Activated CD8-positive, alpha-beta memory T cell treated with anti-CD3 and anti-CD28 coated beads, Interleukin-2, amount 10 ng/mL, durations not matched to agents 7 days and 5 days (primary cell): ENCODE data around the gene SERTAD1. TPM values are rescaled to one million over a fixed set of nuclear protein-coding genes. Genes with fewer than 3 reads are reported as not detected.

Experiments
- ATAC-seq: fragments of 150-1000 bp; cut with Tn5 transposase; one replicate; pipeline ENCODE4 v1.10.0; 2021; ENCODE audit warnings: moderate library complexity
- CTCF ChIA-PET: fragments of 350-600 bp; sonication (Branson Sonifier 250); formaldehyde crosslinking; loops from one replicate; lab custom pipeline; 2021; ENCODE audit warnings: antibody characterized with exemption; lab: Charles Lee
- DNase-seq: peaks from one replicate; pipeline ENCODE4 v3.0.0-alpha.2; 2020
- H3K27ac Mint-ChIP-seq: one replicate; pipeline ENCODE4 v1.8.0; 2021; ENCODE audit warnings: mild to moderate bottlenecking, mixed read lengths
- H3K27me3 Mint-ChIP-seq: one replicate; pipeline ENCODE4 v1.8.0; 2021; ENCODE audit warnings: mixed read lengths
- H3K36me3 Mint-ChIP-seq: one replicate; pipeline ENCODE4 v1.8.0; 2021; ENCODE audit warnings: mild to moderate bottlenecking, mixed read lengths
- H3K4me1 Mint-ChIP-seq: one replicate; pipeline ENCODE4 v1.8.0; 2021; ENCODE audit warnings: mixed read lengths
- H3K4me3 Mint-ChIP-seq: one replicate; pipeline ENCODE4 v1.8.0; 2021; ENCODE audit warnings: mild to moderate bottlenecking, moderate library complexity, mixed read lengths
- H3K9me3 Mint-ChIP-seq: one replicate; pipeline ENCODE4 v1.8.0; 2022; ENCODE audit warnings: low read depth, mixed read lengths
- total RNA-seq, 2 experiments: library from RNA; stranded (reverse); gene quantifications; one replicate each; pipeline ENCODE4 v1.2.3, GENCODE V29; 2021

The SERTAD1 gene
- total RNA-seq, 2 experiments from 2014 or later, result 9.4 to 9.6 TPM

DNA sequence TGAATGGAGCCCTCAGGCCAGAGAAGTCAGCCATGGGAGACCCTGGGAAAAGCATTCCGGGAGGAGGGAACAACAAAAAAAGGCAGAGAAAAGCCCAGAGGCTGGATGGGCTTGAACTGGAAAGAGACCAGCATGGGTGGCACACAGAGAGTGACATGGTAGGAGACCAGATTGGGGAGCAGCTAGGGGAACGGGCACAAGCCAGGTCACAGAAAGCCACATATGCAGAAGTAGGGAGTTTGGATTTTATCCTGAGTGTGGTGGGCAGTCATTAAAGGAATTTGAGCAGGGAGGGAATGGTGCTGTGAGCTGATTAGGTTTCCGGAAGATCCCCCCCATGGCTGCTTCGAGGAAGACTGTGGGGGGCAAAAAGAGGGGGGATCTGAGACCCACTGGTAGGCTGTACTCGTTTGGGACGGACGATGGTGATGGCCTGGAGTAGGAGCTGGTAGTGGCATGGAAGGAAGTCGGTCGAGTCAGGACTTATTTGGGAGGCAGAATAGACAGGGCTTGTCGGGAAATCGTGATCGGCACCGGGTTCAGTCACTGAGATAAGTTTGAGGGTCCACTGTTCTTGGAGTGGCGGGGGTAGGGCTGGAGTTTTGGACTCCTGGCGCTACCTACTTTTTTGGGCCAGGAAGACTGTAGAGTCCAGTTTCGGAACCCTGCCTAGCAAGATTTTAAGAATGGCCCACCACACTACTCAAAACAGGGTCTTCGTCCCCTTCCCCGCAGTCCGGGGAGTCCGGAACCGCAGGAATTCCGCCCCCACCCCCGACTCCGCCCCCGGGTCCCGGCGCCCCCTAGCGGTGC lies 949 bp downstream of the SERTAD1 start:
- H3K9me3 Mint-ChIP-seq, result no peaks in the 10 kb centered on the region
- peaks cover 22% of the 10 kb centered on the region for H3K4me1 Mint-ChIP-seq
- peak overlapping the region; percentile 94 for H3K4me3 Mint-ChIP-seq
- H3K27me3 Mint-ChIP-seq, result no peaks in the 10 kb centered on the region
- CTCF ChIA-PET, result interaction anchor here (0.6 to 5.8 kb wide), 9 partner anchors 8 to 391 kb away, joined by 3 to 57 read pairs (median 3); partner anchors contain the start of genes BLVRB, PRX and SERTAD3
- DNase-seq (peak; percentile 55), ATAC-seq (no peak)
- peak overlapping the region; percentile 96 for H3K27ac Mint-ChIP-seq
- H3K36me3 Mint-ChIP-seq, result peaks cover 11% of the 10 kb centered on the region

- H3K36me3 Mint-ChIP-seq, result peaks cover 11% of the 10 kb centered on the region
- H3K27me3 Mint-ChIP-seq, result no peaks in the 10 kb centered on the region
- peak overlapping the region; percentile 70 for H3K27ac Mint-ChIP-seq
- no peaks in the 10 kb centered on the region for H3K9me3 Mint-ChIP-seq
- ATAC-seq (no peak), DNase-seq (no peak)
- CTCF ChIA-PET, result interaction anchor here (1.0 to 5.8 kb wide), 6 partner anchors 11 to 40 kb away, joined by 3 to 57 read pairs (median 3); partner anchors contain the start of genes BLVRB, PRX and SERTAD3
- H3K4me3 Mint-ChIP-seq, result peak overlapping the region; percentile 94
- H3K4me1 Mint-ChIP-seq, result peaks cover 25% of the 10 kb centered on the region
Measured at GRCh38 chr19:40423938-40424337, 1.9 kb downstream of the SERTAD1 start.

GRCh38 chr19:40422748-40423566 lies 2.8 kb downstream of the SERTAD1 start:
- ATAC-seq (no peak), DNase-seq (no peak)
- Mint-ChIP-seq H3K9me3 (no peaks in the 10 kb centered on the region), H3K27me3 (no peaks in the 10 kb centered on the region), H3K4me1 (peaks cover 27% of the 10 kb centered on the region), H3K4me3 (no peak overlapping the region), H3K36me3 (peaks cover 11% of the 10 kb centered on the region), H3K27ac (no peak overlapping the region)
- CTCF ChIA-PET, result interaction anchor here (1.0 to 5.8 kb wide), 3 partner anchors 14 to 41 kb away, joined by 3 to 57 read pairs (median 13); partner anchors contain the start of genes BLVRB and SERTAD3

- Mint-ChIP-seq H3K9me3 (no peaks in the 10 kb centered on the region), H3K27me3 (no peaks in the 10 kb centered on the region), H3K4me3 (peak overlapping the region; percentile 76), H3K36me3 (peaks cover 11% of the 10 kb centered on the region), H3K4me1 (peaks cover 35% of the 10 kb centered on the region), H3K27ac (peak overlapping the region; percentile 92)
- DNase-seq (no peak), ATAC-seq (no peak)
- CTCF ChIA-PET, result interaction anchor here (1.2 to 5.8 kb wide), 6 partner anchors 10 to 140 kb away, joined by 3 to 57 read pairs (median 10); partner anchors contain the start of genes BLVRB and SERTAD3
Measured at GRCh38 chr19:40421993-40422747, 3.6 kb downstream of the SERTAD1 start.

- H3K9me3 Mint-ChIP-seq, result no peaks in the 10 kb centered on the region
- H3K36me3 Mint-ChIP-seq, result peaks cover 11% of the 10 kb centered on the region
- H3K27me3 Mint-ChIP-seq, result no peaks in the 10 kb centered on the region
- ATAC-seq, result peak; percentile 53
- peak overlapping the region; percentile 76 for H3K4me3 Mint-ChIP-seq
- CTCF ChIA-PET, result interaction anchor here (0.6 to 5.8 kb wide), 32 partner anchors 8 to 334 kb away, joined by 3 to 57 read pairs (median 6); partner anchors contain the start of genes AKT2, BLVRB, C19orf47 and LTBP4
- H3K27ac Mint-ChIP-seq, result peak overlapping the region; percentile 92
- DNase-seq, result peak; percentile 79
- peaks cover 41% of the 10 kb centered on the region for H3K4me1 Mint-ChIP-seq
Measured at GRCh38 chr19:40420766-40421765, 4.7 kb downstream of the SERTAD1 start.

DNA sequence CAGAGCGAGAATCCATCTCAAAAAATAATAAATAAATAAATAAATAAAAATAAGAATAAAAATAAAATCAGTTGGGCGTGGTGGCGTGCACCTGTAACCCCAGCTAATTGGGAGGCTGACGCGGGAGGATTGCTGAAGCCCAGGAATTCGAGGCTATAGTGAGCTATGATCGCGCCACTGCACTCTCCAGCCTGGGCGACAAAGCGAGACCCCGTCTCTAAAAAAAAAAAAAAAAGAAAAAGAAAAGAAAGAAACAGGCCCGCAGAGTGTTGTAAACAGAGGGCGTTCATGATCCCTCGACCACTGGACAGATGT lies 5.4 kb downstream of the SERTAD1 start:
- DNase-seq (no peak), ATAC-seq (no peak)
- CTCF ChIA-PET, result interaction anchor here (0.6 to 5.8 kb wide), 31 partner anchors 8 to 334 kb away, joined by 3 to 57 read pairs (median 6); partner anchors contain the start of genes AKT2, BLVRB, C19orf47 and LTBP4
- peaks cover 11% of the 10 kb centered on the region for H3K36me3 Mint-ChIP-seq
- peaks cover 45% of the 10 kb centered on the region for H3K4me1 Mint-ChIP-seq
- peak overlapping the region; percentile 92 for H3K27ac Mint-ChIP-seq
- peak overlapping the region; percentile 76 for H3K4me3 Mint-ChIP-seq
- H3K9me3 Mint-ChIP-seq, result no peaks in the 10 kb centered on the region
- no peaks in the 10 kb centered on the region for H3K27me3 Mint-ChIP-seq

DNA sequence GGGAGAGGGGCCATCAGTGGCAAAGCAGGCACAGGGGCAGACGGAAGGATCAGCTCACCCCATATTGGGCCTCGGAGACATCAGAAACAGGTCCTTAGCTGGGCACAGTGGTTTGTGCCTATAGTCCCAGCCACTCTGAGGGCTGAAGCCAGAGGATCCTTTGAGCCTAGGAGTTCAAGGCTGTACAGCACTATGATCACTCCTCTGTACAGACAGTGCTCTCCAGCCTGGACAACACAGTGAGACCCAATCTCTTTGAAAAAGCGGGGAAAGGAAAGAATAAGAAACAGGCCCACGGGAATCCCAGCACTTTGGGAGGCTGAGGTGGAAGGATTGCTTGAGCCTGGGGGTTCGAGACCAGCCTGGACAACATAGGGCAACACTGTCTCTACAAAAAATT lies 6.0 kb downstream of the SERTAD1 start:
- CTCF ChIA-PET, result interaction anchor here (1.0 to 5.8 kb wide), 20 partner anchors 9 to 215 kb away, joined by 3 to 57 read pairs (median 7); partner anchors contain the start of genes AKT2, BLVRB, C19orf47 and LTBP4
- peaks cover 45% of the 10 kb centered on the region for H3K4me1 Mint-ChIP-seq
- no peak for ATAC-seq
- peak overlapping the region; percentile 31 for H3K27ac Mint-ChIP-seq
- no peaks in the 10 kb centered on the region for H3K9me3 Mint-ChIP-seq
- no peaks in the 10 kb centered on the region for H3K27me3 Mint-ChIP-seq
- no peak for DNase-seq
- peak overlapping the region; percentile 17 for H3K4me3 Mint-ChIP-seq
- H3K36me3 Mint-ChIP-seq, result peaks cover 9% of the 10 kb centered on the region

DNA sequence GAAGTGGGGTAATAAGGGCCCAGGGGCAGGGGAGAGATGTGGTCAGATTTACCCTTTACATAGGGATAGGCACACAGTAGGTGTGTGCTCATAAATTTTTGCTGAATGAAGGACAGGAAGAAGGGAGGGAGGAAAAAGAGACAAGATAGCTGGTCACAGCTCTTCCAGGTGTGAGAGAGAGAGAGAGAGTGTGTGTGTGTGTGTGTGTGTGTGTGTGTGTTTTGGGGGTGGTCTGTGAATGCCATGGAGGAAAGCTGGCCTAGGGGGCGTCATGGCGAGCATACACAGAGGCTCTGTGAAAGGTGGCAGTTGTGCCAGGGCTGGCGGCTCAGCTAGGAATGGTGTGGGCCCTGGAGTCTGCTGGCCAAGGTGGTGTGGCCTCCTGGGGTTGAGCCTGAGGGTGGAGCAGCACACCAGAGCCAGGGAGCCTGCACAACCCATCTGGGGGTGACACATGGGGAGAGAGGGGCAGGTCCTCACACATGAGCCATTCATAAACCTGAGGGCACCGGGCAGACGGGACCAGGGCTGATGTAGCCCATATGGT lies 6.7 kb downstream of the SERTAD1 start:
- no peak for ATAC-seq

DNA sequence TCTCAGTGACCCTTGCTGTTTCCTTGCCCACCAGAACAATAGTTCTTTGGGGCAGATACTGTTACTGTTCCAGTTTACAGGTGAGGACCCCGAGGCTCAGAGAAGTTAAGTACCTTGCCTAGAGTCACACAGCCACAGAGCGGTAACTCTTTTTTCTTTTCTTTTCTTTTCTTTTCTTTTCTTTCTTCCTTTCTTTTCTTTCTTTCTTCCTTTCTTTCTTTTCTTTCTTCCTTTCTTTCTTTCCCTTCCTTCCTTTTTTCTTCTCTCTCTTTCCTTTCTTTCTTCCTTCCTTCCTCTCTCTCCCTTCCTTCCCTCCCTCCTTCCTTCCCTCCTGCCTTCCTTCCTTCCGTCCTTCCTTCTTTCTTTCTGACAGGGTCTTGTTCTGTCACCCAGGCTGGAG lies 7.8 kb downstream of the SERTAD1 start:
- peak overlapping the region; percentile 73 for H3K27ac Mint-ChIP-seq
- peaks cover 41% of the 10 kb centered on the region for H3K4me1 Mint-ChIP-seq
- peaks cover 5% of the 10 kb centered on the region for H3K36me3 Mint-ChIP-seq
- no peak for DNase-seq
- no peak overlapping the region for H3K4me3 Mint-ChIP-seq
- no peaks in the 10 kb centered on the region for H3K9me3 Mint-ChIP-seq
- H3K27me3 Mint-ChIP-seq, result no peaks in the 10 kb centered on the region
- CTCF ChIA-PET, result interaction anchor here (1.1 to 2.1 kb wide), 2 partner anchors 10 to 44 kb away, joined by 4 to 6 read pairs; no protein-coding TSS in a partner anchor
- no peak for ATAC-seq

More for the DNA sequence above, 6.7 kb downstream of the SERTAD1 start:
- Mint-ChIP-seq H3K36me3 (peaks cover 5% of the 10 kb centered on the region), H3K27me3 (no peaks in the 10 kb centered on the region), H3K4me1 (peaks cover 40% of the 10 kb centered on the region), H3K27ac (no peak overlapping the region), H3K4me3 (no peak overlapping the region), H3K9me3 (no peaks in the 10 kb centered on the region)
- CTCF ChIA-PET, result interaction anchor here (1.1 to 1.2 kb wide), 2 partner anchors 23 to 43 kb away, joined by 3 to 4 read pairs; no protein-coding TSS in a partner anchor
- no peak for DNase-seq

GRCh38 chr19:40417643-40417981 lies 8.2 kb downstream of the SERTAD1 start:
- CTCF ChIA-PET, result interaction anchor here (0.6 to 2.1 kb wide), 3 partner anchors 9 to 112 kb away, joined by 3 to 6 read pairs (median 4); partner anchors contain the start of gene SERTAD1
- peak overlapping the region; percentile 73 for H3K27ac Mint-ChIP-seq
- peaks cover 5% of the 10 kb centered on the region for H3K36me3 Mint-ChIP-seq
- no peak overlapping the region for H3K4me3 Mint-ChIP-seq
- ATAC-seq (no peak), DNase-seq (no peak)
- peaks cover 41% of the 10 kb centered on the region for H3K4me1 Mint-ChIP-seq
- no peaks in the 10 kb centered on the region for H3K9me3 Mint-ChIP-seq
- no peaks in the 10 kb centered on the region for H3K27me3 Mint-ChIP-seq

GRCh38 chr19:40416918-40417642 lies 8.7 kb downstream of the SERTAD1 start:
- peak; percentile 60 for DNase-seq
- Mint-ChIP-seq H3K9me3 (no peaks in the 10 kb centered on the region), H3K4me3 (peak overlapping the region; percentile 25), H3K27me3 (no peaks in the 10 kb centered on the region), H3K36me3 (no peaks in the 10 kb centered on the region), H3K27ac (peak overlapping the region; percentile 73), H3K4me1 (peaks cover 36% of the 10 kb centered on the region)
- CTCF ChIA-PET, result interaction anchor here (0.6 to 2.1 kb wide), 3 partner anchors 9 to 112 kb away, joined by 3 to 6 read pairs (median 4); partner anchors contain the start of gene SERTAD1
- ATAC-seq, result no peak
